Stimulated activated CD4-positive, alpha-beta T cell treated with anti-CD3 and anti-CD28 coated beads, Interleukin-1b, Interleukin-23, amount 100 ng/mL, for 48 hours (primary cell): ENCODE measurements around the gene SUB1.
"Not testable (repeated sequence)": the region's sequence is repeated elsewhere in the genome, so short reads cannot be mapped to it uniquely, and the experiment has no call there.

Source experiments
- DNase-seq: peaks from one replicate; pipeline ENCODE4 v3.0.0-alpha.2; 2020

The SUB1 gene

DNA sequence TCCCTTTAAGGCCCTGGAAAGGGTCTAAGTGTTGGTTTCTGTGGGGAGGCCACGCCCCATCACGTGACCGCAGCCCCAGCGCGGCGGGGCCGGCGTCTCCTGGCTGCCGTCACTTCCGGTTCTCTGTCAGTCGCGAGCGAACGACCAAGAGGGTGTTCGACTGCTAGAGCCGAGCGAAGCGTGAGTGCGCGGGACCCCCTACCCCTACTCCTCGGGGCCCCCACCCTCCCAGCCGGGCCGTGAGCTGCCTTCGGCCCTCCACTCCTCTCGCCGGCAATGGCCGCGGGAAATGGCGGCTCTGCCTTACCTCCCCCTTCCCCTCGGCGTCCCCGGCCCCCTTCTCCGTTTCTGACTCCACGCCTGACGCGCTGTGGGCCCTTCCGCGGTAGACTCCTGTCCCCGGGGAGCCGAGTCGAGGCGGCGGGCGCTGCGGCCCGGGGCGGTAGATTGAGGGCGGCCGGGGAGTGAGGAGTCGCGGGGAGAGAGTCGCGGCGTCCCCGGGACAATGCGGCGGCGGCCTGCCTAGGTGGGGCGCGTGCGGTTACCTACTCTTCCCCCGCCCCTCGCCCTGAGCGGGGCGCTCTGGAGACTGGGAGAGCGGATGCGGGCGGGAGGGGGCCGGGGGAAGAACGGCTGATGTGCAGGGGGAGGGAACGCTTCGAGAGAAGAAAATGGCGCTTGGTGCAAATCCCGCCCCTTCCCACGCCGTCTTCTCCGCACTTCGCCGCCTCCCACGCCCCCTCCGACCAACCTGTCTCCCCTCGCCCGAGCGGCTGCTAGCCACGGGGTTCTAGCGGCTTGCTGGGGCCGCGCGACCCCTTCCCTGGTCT is at the start of gene SUB1:
Gene SUB1 (plus strand): TSS at position 112 of the 830 bp plus-strand sequence. CDS start 2,956 bp downstream, outside the sequence.
- peak; percentile 91 for DNase-seq

GRCh38 chr5:32536246-32536645 is 49.1 kb upstream of the SUB1 start:
- no peak for DNase-seq

GRCh38 chr5:32537437-32538029 is 47.8 kb upstream of the SUB1 start:
- not testable (repeated sequence) for DNase-seq

- DNase-seq: peak; percentile 64
Observed at GRCh38 chr5:32538031-32538547, 47.3 kb upstream of the SUB1 start.

DNA sequence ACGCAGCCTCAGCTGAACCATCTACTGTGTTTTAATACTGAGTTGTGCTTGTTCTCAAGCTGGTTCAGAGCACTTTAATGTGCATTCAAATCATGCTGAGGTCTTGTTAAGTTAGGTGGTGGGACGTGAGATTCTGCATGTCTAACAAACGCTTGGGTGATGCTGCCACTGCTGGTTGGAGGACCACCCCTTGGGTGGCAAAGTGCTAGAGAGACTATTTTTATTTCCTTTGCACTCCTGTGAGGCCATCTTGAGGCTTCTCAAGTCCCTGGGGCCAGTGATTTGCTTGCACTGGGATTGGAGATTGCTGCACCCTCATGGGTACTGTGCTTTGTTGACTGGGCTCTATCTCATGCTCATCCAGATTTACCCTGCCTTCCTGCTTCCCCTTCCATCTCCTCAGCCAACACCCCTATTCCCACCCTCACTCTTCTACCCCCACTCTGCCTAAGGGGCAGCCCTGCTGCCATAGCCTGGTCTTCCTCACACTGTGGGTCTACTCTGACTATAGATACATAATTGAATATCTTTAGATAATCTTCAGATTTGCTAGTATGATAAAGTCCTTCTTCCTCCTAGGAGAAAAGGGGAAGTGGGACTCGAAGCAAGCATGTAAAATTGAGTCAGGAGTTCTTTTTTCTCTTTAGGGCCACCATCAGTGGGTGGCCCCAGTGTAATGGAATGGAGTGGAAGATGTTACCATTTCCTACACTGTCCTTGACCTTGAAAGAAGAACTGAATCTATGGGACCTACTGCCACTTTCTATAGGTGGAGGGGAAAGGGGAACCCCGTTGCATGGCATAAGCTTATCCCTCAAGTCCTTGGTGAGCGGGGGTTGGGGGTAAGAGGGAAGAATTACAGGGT is 45.1 kb upstream of the SUB1 start:
- DNase-seq: no peak

- no peak for DNase-seq
Observed at GRCh38 chr5:32541241-32541640, 44.1 kb upstream of the SUB1 start.

DNA sequence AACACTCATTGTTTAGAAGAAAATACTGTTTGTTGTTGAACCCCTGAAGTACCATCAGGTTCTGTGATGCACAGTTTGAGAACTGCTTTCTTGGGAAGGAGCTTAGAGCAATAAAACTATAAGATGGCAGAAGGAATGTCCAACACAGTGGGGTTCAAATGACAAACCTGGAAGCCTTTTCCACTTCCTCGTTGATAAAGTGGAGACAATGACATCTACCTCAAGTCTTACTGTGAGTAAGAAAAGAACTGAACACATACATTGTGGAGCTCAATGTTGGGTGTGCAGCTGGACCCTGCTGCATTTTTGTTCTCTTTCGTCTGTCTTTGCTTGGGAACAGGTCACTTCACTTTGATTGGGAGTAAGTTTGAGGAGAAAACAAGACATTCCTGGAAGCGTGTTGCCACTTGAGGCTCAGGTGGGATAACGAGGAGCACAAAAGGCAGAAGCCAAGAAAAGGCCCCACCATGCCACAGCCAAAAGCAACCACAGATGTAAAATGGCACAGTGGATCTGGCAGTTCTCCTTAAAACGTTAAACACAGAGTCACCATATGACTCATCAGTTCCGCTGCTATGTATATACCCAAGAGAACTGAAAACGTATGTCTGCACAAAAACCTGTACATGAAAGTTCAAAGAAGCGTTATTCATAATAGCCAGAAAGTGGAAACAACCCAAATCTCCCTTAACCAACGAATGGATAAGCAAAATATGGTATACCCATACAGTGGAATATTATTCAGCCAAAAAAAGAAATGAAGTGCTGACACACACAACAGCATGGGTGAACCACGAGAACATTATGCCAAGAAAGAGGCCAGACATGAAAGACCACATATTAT is 42.9 kb upstream of the SUB1 start:
- peak; percentile 28 for DNase-seq

DNA sequence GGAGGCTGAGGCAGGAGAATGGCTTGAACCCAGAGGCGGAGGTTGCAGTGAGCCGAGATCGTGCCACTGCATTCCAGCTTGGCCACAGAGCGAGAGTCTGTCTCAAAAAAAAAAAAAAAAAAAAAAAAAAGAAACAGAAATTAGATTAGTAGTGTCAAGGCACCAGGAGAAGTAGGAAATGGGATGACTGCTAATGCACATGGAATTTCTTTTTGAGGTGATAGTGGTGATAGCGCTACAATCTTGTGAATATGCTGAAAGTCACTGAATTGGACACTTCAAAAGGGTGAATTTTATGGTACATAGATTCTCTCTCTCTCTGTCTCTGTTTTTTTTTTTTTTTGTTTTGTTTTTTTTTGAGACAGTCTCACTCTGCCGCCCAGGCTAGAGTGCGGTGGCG is 42.1 kb upstream of the SUB1 start:
- no peak for DNase-seq

DNA sequence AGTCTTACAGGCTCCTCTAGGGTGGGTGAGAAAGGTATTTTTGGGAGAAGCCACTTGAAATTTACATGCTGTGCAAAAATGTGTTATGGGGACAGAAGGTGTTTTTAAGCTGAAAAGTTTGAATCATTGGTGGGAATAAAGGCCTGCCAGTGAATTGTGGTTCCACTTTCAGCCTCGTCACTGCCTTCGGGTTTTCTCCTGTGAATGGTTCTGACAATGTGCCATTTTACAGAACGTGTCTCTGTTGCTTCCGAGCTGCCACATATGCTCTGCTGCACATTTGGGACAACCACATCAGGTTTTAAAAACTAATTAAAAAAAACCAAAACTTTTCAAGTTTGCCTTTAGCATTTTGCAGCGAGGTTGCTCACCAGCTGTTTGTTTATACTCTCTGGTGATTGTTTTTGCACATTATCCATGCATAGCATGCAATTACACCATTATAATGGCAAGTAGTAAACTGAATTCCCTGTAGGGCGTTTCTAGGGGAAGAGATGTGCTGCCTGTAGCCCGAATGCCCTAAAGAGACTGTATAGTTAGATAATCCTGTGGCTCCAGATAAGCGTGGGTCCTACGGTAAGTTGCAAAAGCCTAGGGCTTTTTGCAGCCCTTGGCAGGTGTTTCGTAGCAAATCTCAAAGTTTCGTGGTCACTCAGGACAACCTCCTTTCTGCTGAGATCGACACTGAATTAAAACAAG is 40.1 kb upstream of the SUB1 start:
- no peak for DNase-seq

DNA sequence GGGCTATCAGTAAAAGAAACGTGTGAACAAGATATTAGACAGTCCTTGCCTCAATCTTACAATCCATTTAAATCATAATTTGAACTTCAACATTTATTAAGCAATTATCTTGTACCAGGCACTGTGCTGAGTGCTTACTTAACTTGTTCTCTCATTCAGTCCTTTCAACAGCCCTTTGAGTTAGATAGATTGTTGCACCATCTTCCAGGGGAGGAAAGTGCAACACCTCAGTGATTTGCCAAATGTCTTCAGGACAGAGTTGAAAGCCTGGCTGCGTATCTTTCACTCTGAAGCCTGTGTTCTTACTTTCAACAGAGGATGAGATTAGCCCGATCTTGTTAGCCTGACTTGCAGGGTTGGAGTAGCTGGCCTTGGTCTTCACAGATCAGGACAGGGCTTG is 34.2 kb upstream of the SUB1 start:
- DNase-seq: no peak

- DNase-seq: no peak
Observed at GRCh38 chr5:32551865-32552264, 33.5 kb upstream of the SUB1 start.

GRCh38 chr5:32552491-32552890 is 32.9 kb upstream of the SUB1 start:
- not testable (repeated sequence) for DNase-seq

DNA sequence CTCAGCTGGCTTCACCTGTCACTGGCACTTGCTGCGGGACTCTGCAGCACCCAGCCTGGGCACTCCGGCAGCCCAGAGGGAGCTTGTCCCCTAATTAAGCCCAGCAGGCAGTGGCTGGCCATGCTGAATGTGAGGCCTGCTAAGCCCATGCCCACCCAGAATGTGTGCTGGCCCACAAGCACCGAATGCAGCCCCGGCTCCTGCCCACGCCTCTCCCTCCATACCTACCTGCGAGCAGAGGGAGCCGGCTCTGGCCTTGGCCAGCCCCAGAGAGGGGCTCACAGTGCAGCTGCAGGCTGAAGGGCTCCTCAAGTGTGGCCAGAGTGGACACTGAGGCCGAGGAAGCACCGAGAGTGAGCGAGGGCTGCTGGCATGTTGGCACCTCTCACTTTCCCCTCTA is 32.4 kb upstream of the SUB1 start:
- DNase-seq: no peak

DNA sequence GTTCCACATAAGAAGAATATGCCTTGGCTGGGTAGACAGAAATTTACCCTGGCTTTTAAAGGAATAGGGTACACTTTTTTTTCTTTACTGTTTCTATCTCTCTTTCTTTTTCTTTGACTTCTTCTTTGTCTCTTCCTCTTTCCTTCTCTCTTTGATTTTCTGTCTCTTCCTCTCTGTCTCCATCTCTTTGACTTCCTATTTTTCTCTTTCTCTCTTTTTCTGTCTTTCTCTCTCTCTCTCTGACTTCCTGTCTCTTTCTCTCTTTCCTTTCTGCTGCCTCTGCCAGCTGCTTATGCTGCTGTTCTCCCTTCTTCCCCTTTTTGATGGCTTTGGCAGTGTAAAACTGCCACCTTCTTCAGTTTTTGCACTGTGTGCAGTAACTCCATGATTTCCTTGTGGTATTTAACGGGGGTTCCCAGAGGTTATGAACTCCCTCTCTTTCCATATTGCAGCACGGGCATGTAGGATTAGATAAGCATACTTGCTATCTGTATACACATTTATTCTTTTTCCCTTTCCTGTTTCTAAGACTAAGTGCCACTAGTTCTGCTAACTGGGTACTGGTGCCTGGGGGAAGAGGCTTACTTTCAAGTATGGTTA is 31.1 kb upstream of the SUB1 start:
- not testable (repeated sequence) for DNase-seq

GRCh38 chr5:32556543-32556942 is 28.8 kb upstream of the SUB1 start:
- DNase-seq: not testable (repeated sequence)

- no peak for DNase-seq
Observed at GRCh38 chr5:32559411-32559810, 25.9 kb upstream of the SUB1 start.

DNA sequence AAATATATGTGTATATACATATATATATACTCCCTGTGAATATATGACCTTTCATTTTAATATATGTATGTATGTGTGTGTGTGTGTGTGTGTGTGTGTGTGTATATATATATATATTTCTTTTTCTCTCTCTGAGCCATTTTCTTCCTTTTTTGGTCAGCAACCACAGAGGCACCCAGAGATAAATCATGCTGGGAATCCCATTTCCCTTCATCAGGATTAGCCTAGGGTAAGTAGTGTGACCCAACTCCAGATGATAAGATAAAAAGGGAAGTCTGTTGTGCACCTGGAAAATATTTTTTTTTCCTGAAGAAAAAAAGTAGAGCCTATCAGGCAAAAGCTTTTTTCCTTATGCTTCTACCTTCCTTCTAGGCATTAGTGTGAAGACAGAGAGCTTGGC is 25.4 kb upstream of the SUB1 start:
- DNase-seq: no peak

GRCh38 chr5:32562056-32562455 is 23.3 kb upstream of the SUB1 start:
- DNase-seq: no peak

GRCh38 chr5:32562843-32563242 is 22.5 kb upstream of the SUB1 start:
- DNase-seq: no peak

- DNase-seq: no peak
Observed at GRCh38 chr5:32563614-32564013, 21.7 kb upstream of the SUB1 start.

- DNase-seq: no peak
Observed at GRCh38 chr5:32565145-32565544, 20.2 kb upstream of the SUB1 start.
